ENCODE results near the gene NBEA.

DNA sequence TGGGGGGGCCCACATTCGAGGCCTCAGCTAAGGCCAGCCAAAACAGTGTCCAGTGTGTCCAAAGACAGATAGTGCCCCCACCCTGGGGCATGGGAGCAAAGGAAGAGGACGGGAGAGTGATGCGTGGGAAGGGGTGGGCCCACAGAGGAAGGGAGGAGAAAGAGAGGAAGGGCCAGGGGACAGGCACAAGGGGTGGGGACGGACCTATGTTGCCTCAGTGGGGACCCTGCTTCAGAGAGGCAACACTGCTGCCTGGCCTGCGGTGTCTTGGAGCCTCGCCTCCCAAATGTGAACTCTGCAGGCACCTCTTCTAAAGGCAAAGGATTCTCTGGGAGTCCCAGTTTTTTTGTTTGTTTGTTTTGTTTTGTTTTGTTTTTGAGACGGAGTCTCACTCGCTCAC, 764.7 kb downstream of the NBEA start:
- TF ChIP-seq, protein P1, sequence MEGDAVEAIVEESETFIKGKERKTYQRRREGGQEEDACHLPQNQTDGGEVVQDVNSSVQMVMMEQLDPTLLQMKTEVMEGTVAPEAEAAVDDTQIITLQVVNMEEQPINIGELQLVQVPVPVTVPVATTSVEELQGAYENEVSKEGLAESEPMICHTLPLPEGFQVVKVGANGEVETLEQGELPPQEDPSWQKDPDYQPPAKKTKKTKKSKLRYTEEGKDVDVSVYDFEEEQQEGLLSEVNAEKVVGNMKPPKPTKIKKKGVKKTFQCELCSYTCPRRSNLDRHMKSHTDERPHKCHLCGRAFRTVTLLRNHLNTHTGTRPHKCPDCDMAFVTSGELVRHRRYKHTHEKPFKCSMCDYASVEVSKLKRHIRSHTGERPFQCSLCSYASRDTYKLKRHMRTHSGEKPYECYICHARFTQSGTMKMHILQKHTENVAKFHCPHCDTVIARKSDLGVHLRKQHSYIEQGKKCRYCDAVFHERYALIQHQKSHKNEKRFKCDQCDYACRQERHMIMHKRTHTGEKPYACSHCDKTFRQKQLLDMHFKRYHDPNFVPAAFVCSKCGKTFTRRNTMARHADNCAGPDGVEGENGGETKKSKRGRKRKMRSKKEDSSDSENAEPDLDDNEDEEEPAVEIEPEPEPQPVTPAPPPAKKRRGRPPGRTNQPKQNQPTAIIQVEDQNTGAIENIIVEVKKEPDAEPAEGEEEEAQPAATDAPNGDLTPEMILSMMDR (IDR thresholded peaks at IDR 0.05): no peak
- no peak for TF ChIP-seq POLR2A (IDR thresholded peaks at IDR 0.05)
